GM06990 (cell line): ENCODE data around the gene BAG2.

Experiments used
- DNase-seq: peaks from one replicate; pipeline ENCODE4 v3.0.0-alpha.2; 2011; ENCODE audit not compliant: insufficient read length; ENCODE audit errors: extremely low read depth
- H3K27me3 ChIP-seq: replicated peaks from 2 replicates; pipeline ENCODE4 v1.6.0; 2011; ENCODE audit warnings: low read length; ENCODE audit not compliant: control insufficient read depth, insufficient read depth
- H3K36me3 ChIP-seq: 2 replicates; pipeline ENCODE4 v1.5.1; 2011; ENCODE audit warnings: low read length; ENCODE audit not compliant: control insufficient read depth, insufficient read depth
- H3K4me3 ChIP-seq: replicated peaks from 2 replicates; pipeline ENCODE4 v1.5.1; 2011; ENCODE audit warnings: low read depth, mild to moderate bottlenecking, control low read depth, low read length
- CTCF ChIP-seq: IDR thresholded peaks from 2 replicates; pipeline ENCODE4 v1.5.1; 2011; ENCODE audit warnings: low read length, control low read depth, mild to moderate bottlenecking, inconsistent platforms; ENCODE audit not compliant: insufficient read depth, poor library complexity, severe bottlenecking

BAG2 gene

GRCh38 chr6:57205550-57206328, 33.6 kb downstream of the BAG2 start:
- no peak for DNase-seq
- H3K27me3 ChIP-seq = no peaks in the 10 kb centered on the region
- H3K36me3 ChIP-seq = no peaks in the 10 kb centered on the region
- H3K4me3 ChIP-seq = no peak overlapping the region
- no peak for TF ChIP-seq CTCF

DNA sequence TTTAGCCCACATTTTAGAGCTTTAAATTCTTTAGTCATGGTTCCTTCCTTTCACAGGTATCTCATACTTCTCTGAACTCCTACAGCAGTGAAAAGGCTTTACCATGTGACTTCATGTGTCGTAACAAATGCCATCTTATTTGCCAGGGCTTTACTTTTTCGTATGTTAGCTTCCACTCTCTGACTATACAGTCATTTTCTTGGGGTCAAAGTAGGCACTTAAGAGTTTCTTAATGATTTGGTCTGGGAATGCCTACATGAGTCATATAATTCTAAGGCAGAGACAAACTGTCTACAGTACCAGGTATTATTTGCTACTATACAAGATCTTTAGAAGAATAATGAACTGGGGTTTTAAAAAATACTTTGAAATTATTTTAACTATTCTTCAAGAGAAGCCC, 35.0 kb downstream of the BAG2 start:
- no peak for TF ChIP-seq CTCF
- no peaks in the 10 kb centered on the region for H3K36me3 ChIP-seq
- H3K4me3 ChIP-seq = no peak overlapping the region
- no peak for DNase-seq
- no peaks in the 10 kb centered on the region for H3K27me3 ChIP-seq

GRCh38 chr6:57207872-57208271, 35.7 kb downstream of the BAG2 start:
- TF ChIP-seq CTCF = no peak
- no peaks in the 10 kb centered on the region for H3K27me3 ChIP-seq
- no peak for DNase-seq
- no peak overlapping the region for H3K4me3 ChIP-seq
- H3K36me3 ChIP-seq = no peaks in the 10 kb centered on the region

DNA sequence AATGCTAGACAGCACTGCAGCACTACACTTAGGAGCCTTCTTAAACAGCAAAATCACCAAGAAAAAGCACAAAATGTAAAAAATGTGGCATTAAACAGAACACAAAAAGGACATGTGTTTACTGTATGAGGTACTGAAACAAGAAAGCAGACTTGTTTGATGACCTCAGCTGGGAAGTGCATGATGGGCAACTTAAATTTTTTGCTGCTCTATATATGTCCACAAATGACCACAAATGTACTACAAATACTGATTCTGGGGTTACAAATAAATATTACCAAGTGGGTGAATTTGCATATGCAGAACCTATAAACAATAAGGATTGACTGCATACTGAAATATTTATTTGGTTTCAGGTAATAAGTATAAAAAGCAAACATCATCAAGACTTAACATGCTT, 36.9 kb downstream of the BAG2 start:
- TF ChIP-seq CTCF = no peak
- Histone ChIP-seq H3K36me3 (no peaks in the 10 kb centered on the region), H3K4me3 (no peak overlapping the region), H3K27me3 (no peaks in the 10 kb centered on the region)
- no peak for DNase-seq

DNA sequence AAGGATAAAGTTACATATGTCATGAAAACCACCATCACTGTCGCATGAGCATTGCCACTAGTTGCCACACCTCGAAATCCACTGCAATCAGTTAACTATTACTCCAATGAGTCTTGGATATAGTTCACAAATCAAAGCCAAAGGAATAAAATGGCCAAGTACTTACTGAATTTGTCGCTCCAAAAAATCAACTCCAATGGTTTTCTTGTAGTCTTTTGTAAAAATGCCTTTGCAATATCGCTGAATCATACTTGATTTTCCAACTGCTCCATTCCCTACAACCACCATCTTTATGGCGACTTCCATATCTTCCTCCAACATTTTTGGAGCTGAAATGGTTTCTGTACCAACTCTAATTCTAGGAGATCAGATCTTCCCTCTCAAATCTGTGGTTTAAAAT, 37.9 kb downstream of the BAG2 start:
- Histone ChIP-seq H3K36me3 (no peaks in the 10 kb centered on the region), H3K4me3 (no peak overlapping the region), H3K27me3 (no peaks in the 10 kb centered on the region)
- TF ChIP-seq CTCF = no peak
- DNase-seq = no peak

GRCh38 chr6:57215260-57215659, 43.1 kb downstream of the BAG2 start:
- TF ChIP-seq CTCF = no peak
- no peak for DNase-seq
- no peaks in the 10 kb centered on the region for H3K27me3 ChIP-seq
- H3K36me3 ChIP-seq = no peaks in the 10 kb centered on the region
- H3K4me3 ChIP-seq = no peak overlapping the region
